MM.1S (cell line): ENCODE results near the gene SRGAP3.

Experiments used
- DNase-seq: peaks from one replicate; pipeline ENCODE4 v3.0.0-alpha.2; 2015
- H2AFZ ChIP-seq: fragments of 300-600 bp; sonication (generic); 2 replicates; pipeline ENCODE4 v1.6.0; 2016; ENCODE audit warnings: antibody characterized with exemption, low read length
- H3F3A ChIP-seq: fragments of 300-600 bp; sonication (generic); 2 replicates; pipeline ENCODE4 v1.6.1; 2016; ENCODE audit warnings: mild to moderate bottlenecking, antibody characterized with exemption, low read length, moderate library complexity, mixed read lengths; ENCODE audit not compliant: insufficient read depth
- H3K27ac ChIP-seq: fragments of 300-600 bp; sonication (generic); 2 replicates; pipeline ENCODE4 v1.5.1; 2016; ENCODE audit warnings: mild to moderate bottlenecking, low read length
- H3K27me3 ChIP-seq: fragments of 300-600 bp; sonication (generic); replicated peaks from 2 replicates; pipeline ENCODE4 v1.6.0; 2016; ENCODE audit warnings: low read length; ENCODE audit not compliant: insufficient read depth
- H3K36me3 ChIP-seq: fragments of 300-600 bp; sonication (generic); replicated peaks from 2 replicates; pipeline ENCODE4 v1.6.1; 2016; ENCODE audit warnings: mild to moderate bottlenecking, low read length, mixed read lengths; ENCODE audit not compliant: insufficient read depth
- H3K4me1 ChIP-seq: fragments of 300-600 bp; sonication (generic); 2 replicates; pipeline ENCODE4 v1.6.1; 2016; ENCODE audit warnings: low read length, mixed read lengths
- H3K4me2 ChIP-seq: fragments of 300-600 bp; sonication (generic); 2 replicates; pipeline ENCODE4 v1.6.0; 2016; ENCODE audit warnings: low read depth, low read length
- H3K4me3 ChIP-seq: fragments of 300-600 bp; sonication (generic); 2 replicates; pipeline ENCODE4 v1.5.1; 2016; ENCODE audit warnings: low read length, mixed read lengths
- H3K79me2 ChIP-seq: fragments of 300-600 bp; sonication (generic); 2 replicates; pipeline ENCODE4 v1.6.1; 2016; ENCODE audit warnings: mixed run types, low read length, mixed read lengths
- H3K9ac ChIP-seq: fragments of 300-600 bp; sonication (generic); 2 replicates; pipeline ENCODE4 v1.6.1; 2016; ENCODE audit warnings: low read length, mixed read lengths
- H3K9me2 ChIP-seq: fragments of 300-600 bp; sonication (generic); replicated peaks from 2 replicates; pipeline ENCODE4 v1.6.1; 2016; ENCODE audit warnings: mild to moderate bottlenecking, low read length, mixed read lengths; ENCODE audit not compliant: insufficient read depth
- H3K9me3 ChIP-seq: fragments of 300-600 bp; sonication (generic); replicated peaks from 2 replicates; pipeline ENCODE4 v1.6.1; 2016; ENCODE audit warnings: mild to moderate bottlenecking, low read length, mixed read lengths; ENCODE audit not compliant: insufficient read depth
- H4K20me1 ChIP-seq: fragments of 300-600 bp; sonication (generic); 2 replicates; pipeline ENCODE4 v1.6.1; 2016; ENCODE audit warnings: mild to moderate bottlenecking, low read length, moderate library complexity, mixed read lengths; ENCODE audit not compliant: insufficient read depth
- CTCF ChIP-seq: fragments of 300-600 bp; sonication (generic); IDR thresholded peaks from 2 replicates; pipeline ENCODE4 v1.5.1; 2016; ENCODE audit warnings: antibody characterized with exemption, low read length, mixed read lengths
- EZH2 ChIP-seq: fragments of 300-600 bp; sonication (generic); optimal IDR thresholded peaks from 2 replicates; pipeline ENCODE3; 2017; ENCODE audit warnings: low read depth, mild to moderate bottlenecking, antibody characterized with exemption, low read length, mixed read lengths
- EZH2phosphoT487 ChIP-seq: fragments of 300-600 bp; sonication (generic); IDR thresholded peaks from 2 replicates; pipeline ENCODE4 v1.6.1; 2018; ENCODE audit warnings: antibody characterized with exemption, low read length

The SRGAP3 gene

DNA sequence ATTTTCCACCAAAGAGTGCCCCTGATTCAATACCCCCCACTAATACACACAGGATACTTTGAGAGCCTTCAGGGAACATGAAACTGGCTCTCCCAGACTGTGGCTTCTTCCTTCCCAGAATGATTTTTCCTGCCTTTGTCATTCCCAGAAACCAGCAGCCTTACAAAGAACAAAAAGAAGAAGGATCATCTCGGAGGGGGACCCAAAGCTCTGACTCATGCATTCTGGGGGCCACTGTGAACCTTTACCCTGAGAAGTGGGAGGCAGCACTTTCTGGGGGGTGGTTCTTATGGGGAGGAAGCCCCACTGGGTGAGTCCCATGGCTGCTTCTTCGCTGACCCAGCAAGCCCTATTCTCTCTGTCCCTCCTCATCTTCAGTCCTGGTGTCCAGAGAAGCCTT, 241.5 kb downstream of the SRGAP3 start:
- H3K4me3 ChIP-seq = no peak overlapping the region
- H3K27me3 ChIP-seq = no peaks in the 10 kb centered on the region
- H3K36me3 ChIP-seq = no peaks in the 10 kb centered on the region
- H3F3A ChIP-seq = no peaks in the 10 kb centered on the region
- H3K79me2 ChIP-seq = no peaks in the 10 kb centered on the region
- TF ChIP-seq EZH2 = no peak
- no peak for TF ChIP-seq EZH2phosphoT487
- TF ChIP-seq CTCF = no peak
- no peak overlapping the region for H2AFZ ChIP-seq
- no peak overlapping the region for H3K4me2 ChIP-seq
- no peak for DNase-seq
- no peak overlapping the region for H3K9ac ChIP-seq
- H4K20me1 ChIP-seq = no peaks in the 10 kb centered on the region
- no peaks in the 10 kb centered on the region for H3K4me1 ChIP-seq
- H3K9me2 ChIP-seq = no peaks in the 10 kb centered on the region
- no peaks in the 10 kb centered on the region for H3K9me3 ChIP-seq
- H3K27ac ChIP-seq = no peak overlapping the region

GRCh38 chr3:9007213-9007612, 242.2 kb downstream of the SRGAP3 start:
- no peak overlapping the region for H3K9ac ChIP-seq
- no peaks in the 10 kb centered on the region for H3K4me1 ChIP-seq

GRCh38 chr3:9000041-9000440, 249.4 kb downstream of the SRGAP3 start:
- H3K79me2 ChIP-seq = no peaks in the 10 kb centered on the region
- H3K4me3 ChIP-seq = no peak overlapping the region
- H3F3A ChIP-seq = no peaks in the 10 kb centered on the region
- H3K4me1 ChIP-seq = no peaks in the 10 kb centered on the region
- H3K36me3 ChIP-seq = no peaks in the 10 kb centered on the region
- H4K20me1 ChIP-seq = no peaks in the 10 kb centered on the region
- H3K9me3 ChIP-seq = no peaks in the 10 kb centered on the region
- no peak overlapping the region for H2AFZ ChIP-seq
- no peak overlapping the region for H3K9ac ChIP-seq
- no peaks in the 10 kb centered on the region for H3K9me2 ChIP-seq
- DNase-seq = no peak
- H3K27ac ChIP-seq = no peak overlapping the region
- no peak overlapping the region for H3K4me2 ChIP-seq
- H3K27me3 ChIP-seq = no peaks in the 10 kb centered on the region
- TF ChIP-seq EZH2 = no peak
- no peak for TF ChIP-seq CTCF
- TF ChIP-seq EZH2phosphoT487 = no peak

More at GRCh38 chr3:9007213-9007612, 242.2 kb downstream of the SRGAP3 start:
- H3K4me3 ChIP-seq = no peak overlapping the region
- no peaks in the 10 kb centered on the region for H3F3A ChIP-seq
- no peaks in the 10 kb centered on the region for H3K9me3 ChIP-seq
- H3K4me2 ChIP-seq = no peak overlapping the region
- H3K79me2 ChIP-seq = no peaks in the 10 kb centered on the region
- no peak overlapping the region for H2AFZ ChIP-seq
- no peaks in the 10 kb centered on the region for H3K36me3 ChIP-seq
- no peak for TF ChIP-seq CTCF
- TF ChIP-seq EZH2 = no peak
- TF ChIP-seq EZH2phosphoT487 = no peak
- no peak for DNase-seq
- H4K20me1 ChIP-seq = no peaks in the 10 kb centered on the region
- no peaks in the 10 kb centered on the region for H3K9me2 ChIP-seq
- H3K27ac ChIP-seq = no peak overlapping the region
- no peaks in the 10 kb centered on the region for H3K27me3 ChIP-seq

DNA sequence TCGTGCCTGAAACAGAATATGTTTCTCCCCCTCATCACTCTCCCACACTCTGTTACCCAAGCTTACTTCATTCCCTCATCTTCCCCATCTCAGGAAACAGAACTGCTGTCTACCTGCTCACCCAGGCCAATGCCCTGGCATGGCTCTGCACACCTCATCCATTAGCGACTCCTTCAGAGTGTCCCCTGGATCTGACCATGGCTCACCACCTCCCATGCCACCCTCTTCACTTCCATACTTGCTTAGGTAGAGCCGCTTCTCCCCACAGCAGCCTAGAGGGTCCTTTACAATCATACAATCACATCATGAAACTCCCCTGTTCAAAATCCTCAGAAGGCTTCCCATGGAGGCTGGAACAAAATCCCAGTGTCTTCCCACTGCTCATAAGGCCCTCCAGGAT, 252.3 kb downstream of the SRGAP3 start:
- Histone ChIP-seq H3K4me2 (no peak overlapping the region), H3K36me3 (no peaks in the 10 kb centered on the region), H3K27ac (no peak overlapping the region), H2AFZ (no peak overlapping the region), H3K27me3 (no peaks in the 10 kb centered on the region), H4K20me1 (no peaks in the 10 kb centered on the region), H3K4me3 (no peak overlapping the region), H3F3A (no peaks in the 10 kb centered on the region), H3K9me2 (no peaks in the 10 kb centered on the region), H3K4me1 (no peaks in the 10 kb centered on the region), H3K79me2 (no peaks in the 10 kb centered on the region), H3K9ac (no peak overlapping the region), H3K9me3 (no peaks in the 10 kb centered on the region)
- no peak for DNase-seq
- TF ChIP-seq EZH2phosphoT487 = no peak
